Thyroid gland (tissue), 4 donors: Measurements from ENCODE around the gene SLC3A2.
"Not testable (repeated sequence)": the region's sequence is repeated elsewhere in the genome, so short reads cannot be mapped to it uniquely, and the experiment has no call there.

Source experiments
- POLR2A ChIP-seq, 2 donors: fragments of 450-650 bp; IDR thresholded peaks; one replicate each; pipeline ENCODE4 v1.6.1; 2017; ENCODE audit warnings: antibody characterized with exemption in 2 of 2, mild to moderate bottlenecking in 2 of 2, moderate library complexity in 1 of 2
- TF ChIP-seq, protein P1 (sequence below), 6 experiments: fragments of 200-600 bp in 3 of 6; fragments of 450-650 bp in 3 of 6; sonication (generic) in 3 of 6; IDR thresholded peaks; one replicate each; pipeline ENCODE4 v1.5.1; 2016 to 2019; ENCODE audit warnings: antibody characterized with exemption in 6 of 6, mild to moderate bottlenecking in 2 of 6, inconsistent platforms in 1 of 6, moderate library complexity in 1 of 6

DNA sequence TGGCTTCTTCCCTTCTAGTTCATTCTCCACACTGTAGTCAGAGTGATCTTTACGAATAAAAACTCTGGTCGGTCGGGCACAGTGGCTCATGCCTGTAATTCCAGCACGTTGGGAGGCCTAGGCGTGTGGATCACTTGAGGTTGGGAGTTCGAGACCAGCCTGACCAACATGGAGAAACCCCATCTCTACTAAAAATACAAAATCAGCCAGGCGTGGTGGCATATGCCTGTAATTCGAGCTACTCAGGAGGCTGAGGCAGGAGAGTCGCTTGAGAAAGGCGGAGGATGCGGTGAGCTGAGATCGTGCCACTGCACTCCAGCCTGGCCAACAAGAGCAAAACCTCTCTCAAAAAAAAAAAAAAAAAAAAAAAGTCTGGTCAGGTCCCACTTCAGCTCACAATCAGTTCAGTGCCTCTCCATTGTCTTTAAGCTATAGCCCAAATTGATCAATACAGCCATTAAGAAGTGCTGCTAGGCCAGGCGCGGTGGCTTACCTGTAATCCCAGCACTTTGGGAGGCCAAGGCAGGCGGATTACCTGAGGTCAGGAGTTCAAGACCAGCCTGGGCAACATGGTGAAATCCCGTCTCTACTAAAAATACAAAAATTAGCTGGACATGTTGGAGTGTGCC lies 19.0 kb upstream of the SLC3A2 start:
- TF ChIP-seq POLR2A (IDR thresholded peaks at IDR 0.05), result not testable (repeated sequence)
- TF ChIP-seq, protein P1, sequence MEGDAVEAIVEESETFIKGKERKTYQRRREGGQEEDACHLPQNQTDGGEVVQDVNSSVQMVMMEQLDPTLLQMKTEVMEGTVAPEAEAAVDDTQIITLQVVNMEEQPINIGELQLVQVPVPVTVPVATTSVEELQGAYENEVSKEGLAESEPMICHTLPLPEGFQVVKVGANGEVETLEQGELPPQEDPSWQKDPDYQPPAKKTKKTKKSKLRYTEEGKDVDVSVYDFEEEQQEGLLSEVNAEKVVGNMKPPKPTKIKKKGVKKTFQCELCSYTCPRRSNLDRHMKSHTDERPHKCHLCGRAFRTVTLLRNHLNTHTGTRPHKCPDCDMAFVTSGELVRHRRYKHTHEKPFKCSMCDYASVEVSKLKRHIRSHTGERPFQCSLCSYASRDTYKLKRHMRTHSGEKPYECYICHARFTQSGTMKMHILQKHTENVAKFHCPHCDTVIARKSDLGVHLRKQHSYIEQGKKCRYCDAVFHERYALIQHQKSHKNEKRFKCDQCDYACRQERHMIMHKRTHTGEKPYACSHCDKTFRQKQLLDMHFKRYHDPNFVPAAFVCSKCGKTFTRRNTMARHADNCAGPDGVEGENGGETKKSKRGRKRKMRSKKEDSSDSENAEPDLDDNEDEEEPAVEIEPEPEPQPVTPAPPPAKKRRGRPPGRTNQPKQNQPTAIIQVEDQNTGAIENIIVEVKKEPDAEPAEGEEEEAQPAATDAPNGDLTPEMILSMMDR (IDR thresholded peaks at IDR 0.05), result not testable (repeated sequence)
